IMR-90 (cell line): ENCODE results near the gene PIGA. TPM values are rescaled to one million over a fixed set of nuclear protein-coding genes. Genes with fewer than 3 reads are reported as not detected.

Source experiments
- ATAC-seq: fragments of 200-7000 bp; cut with Tn5 transposase; 2 replicates; pipeline ENCODE4 v1.9.1; 2020; ENCODE audit warnings: low read depth, mild to moderate bottlenecking, moderate library complexity
- BruUV-seq: library from RNA; stranded (reverse); fragments of 400-500 nt; replicated peaks from 2 replicates; lab custom pipeline; 2021; lab: Mats Ljungman, UMichigan
- CTCF ChIA-PET: fragments of 300-600 bp; formaldehyde crosslinking; extraction: SDS; loops from one replicate; lab custom pipeline; 2021; ENCODE audit warnings: antibody characterized with exemption; lab: Yijun Ruan, JAX
- POLR2A ChIA-PET: fragments of 300-600 bp; sonication (Branson Sonifier 250); formaldehyde crosslinking; loops from one replicate; lab custom pipeline; 2022; ENCODE audit warnings: antibody characterized with exemption; ENCODE audit not compliant: unreplicated experiment; lab: Charles Lee
- DNase-seq: peaks from one replicate; pipeline ENCODE4 v3.0.0; 2013
- H2AFZ ChIP-seq: replicated peaks from 2 replicates; pipeline ENCODE3; 2013; ENCODE audit warnings: low read length, mild to moderate bottlenecking; ENCODE audit not compliant: poor library complexity
- H2AK5ac ChIP-seq: 2 replicates; pipeline ENCODE4 v1.6.1; 2013; ENCODE audit warnings: low read depth, low read length, inconsistent platforms
- H2AK9ac ChIP-seq: replicated peaks from 2 replicates; pipeline ENCODE3; 2013; ENCODE audit warnings: mild to moderate bottlenecking, low read depth, low read length, moderate library complexity; ENCODE audit not compliant: poor library complexity
- H2BK120ac ChIP-seq: 2 replicates; pipeline ENCODE4 v1.6.1; 2013; ENCODE audit warnings: low read depth, low read length, inconsistent platforms
- H2BK15ac ChIP-seq: 3 replicates; pipeline ENCODE4 v1.6.1; 2013; ENCODE audit warnings: low read depth, low read length, inconsistent platforms
- H2BK20ac ChIP-seq: 2 replicates; pipeline ENCODE4 v1.6.1; 2013; ENCODE audit warnings: low read depth, mild to moderate bottlenecking, inconsistent platforms, low read length, moderate library complexity
- H2BK5ac ChIP-seq: 2 replicates; pipeline ENCODE4 v1.6.1; 2013; ENCODE audit warnings: mild to moderate bottlenecking, low read depth, low read length, inconsistent platforms; ENCODE audit not compliant: poor library complexity, severe bottlenecking
- H3K14ac ChIP-seq: replicated peaks from 2 replicates; pipeline ENCODE4 v1.6.1; 2013; ENCODE audit warnings: low read depth, low read length, inconsistent platforms
- H3K18ac ChIP-seq: 2 replicates; pipeline ENCODE4 v1.6.1; 2013; ENCODE audit warnings: low read depth, low read length, control low read depth
- H3K23ac ChIP-seq: 2 replicates; pipeline ENCODE4 v1.6.1; 2013; ENCODE audit warnings: low read depth, low read length, inconsistent platforms
- H3K27ac ChIP-seq: 2 replicates; pipeline ENCODE4 v1.5.1; 2013; ENCODE audit warnings: mild to moderate bottlenecking, control low read depth, low read length; ENCODE audit not compliant: insufficient read depth
- H3K27me3 ChIP-seq: 2 replicates; pipeline ENCODE4 v1.6.1; 2013; ENCODE audit warnings: low read length; ENCODE audit not compliant: control insufficient read depth, insufficient read depth
- H3K36me3 ChIP-seq: 2 replicates; pipeline ENCODE4 v1.6.1; 2013; ENCODE audit warnings: low read length, mixed read lengths; ENCODE audit not compliant: control insufficient read depth, insufficient read depth
- H3K4ac ChIP-seq: 2 replicates; pipeline ENCODE4 v1.6.1; 2013; ENCODE audit warnings: low read depth, low read length, inconsistent platforms
- H3K4me1 ChIP-seq: 2 replicates; pipeline ENCODE4 v1.6.1; 2013; ENCODE audit warnings: low read length, mixed read lengths; ENCODE audit not compliant: control insufficient read depth, insufficient read depth
- H3K4me2 ChIP-seq: 2 replicates; pipeline ENCODE4 v1.6.1; 2013; ENCODE audit warnings: low read depth, mild to moderate bottlenecking, control low read depth, low read length, moderate library complexity
- H3K4me3 ChIP-seq: 2 replicates; pipeline ENCODE4 v1.5.1; 2013; ENCODE audit warnings: low read depth, mild to moderate bottlenecking, control low read depth, low read length, moderate library complexity; ENCODE audit not compliant: insufficient read depth
- H3K56ac ChIP-seq: 2 replicates; pipeline ENCODE4 v1.6.1; 2013; ENCODE audit warnings: low read length, inconsistent platforms; ENCODE audit not compliant: insufficient read depth; ENCODE audit errors: extremely low read depth
- H3K79me1 ChIP-seq, 2 experiments: 2 replicates each; pipeline ENCODE4 v1.6.1; 2013; ENCODE audit warnings: low read length in 2 of 2, inconsistent platforms in 1 of 2, low read depth in 1 of 2
- H3K9ac ChIP-seq: 2 replicates; pipeline ENCODE4 v1.6.1; 2013; ENCODE audit warnings: low read depth, low read length, control low read depth
- H3K9me1 ChIP-seq: 2 replicates; pipeline ENCODE4 v1.6.1; 2013; ENCODE audit warnings: low read length, inconsistent platforms; ENCODE audit not compliant: insufficient read depth
- H3K9me3 ChIP-seq: 2 replicates; pipeline ENCODE4 v1.6.1; 2013; ENCODE audit warnings: low read length; ENCODE audit not compliant: control insufficient read depth, insufficient read depth
- H4K20me1 ChIP-seq: 2 replicates; pipeline ENCODE4 v1.6.1; 2013; ENCODE audit warnings: low read length, inconsistent platforms; ENCODE audit not compliant: insufficient read depth
- H4K5ac ChIP-seq: 2 replicates; pipeline ENCODE4 v1.6.1; 2013; ENCODE audit warnings: mild to moderate bottlenecking, low read depth, low read length, control low read depth
- H4K8ac ChIP-seq, 2 experiments: 2 replicates each; pipeline ENCODE4 v1.6.1; 2013; ENCODE audit warnings: low read depth in 2 of 2, low read length in 2 of 2, control low read depth in 1 of 2, inconsistent platforms in 1 of 2
- H4K91ac ChIP-seq: 2 replicates; pipeline ENCODE4 v1.6.1; 2013; ENCODE audit warnings: low read depth, low read length, inconsistent platforms; ENCODE audit not compliant: insufficient read depth
- CEBPB ChIP-seq: IDR thresholded peaks from 2 replicates; pipeline ENCODE4 v1.6.1; 2012; ENCODE audit warnings: low read depth, low read length, improper control_type of control experiment
- CHD1 ChIP-seq: IDR thresholded peaks from 2 replicates; pipeline ENCODE4 v1.6.1; 2012; ENCODE audit warnings: low read depth, low read length, improper control_type of control experiment
- MAFK ChIP-seq: IDR thresholded peaks from 2 replicates; pipeline ENCODE4 v1.6.1; 2012; ENCODE audit warnings: low read depth, low read length, improper control_type of control experiment
- MAZ ChIP-seq: IDR thresholded peaks from 2 replicates; pipeline ENCODE4 v1.6.1; 2012; ENCODE audit warnings: low read depth, mild to moderate bottlenecking, low read length, improper control_type of control experiment, moderate library complexity, borderline replicate concordance
- MXI1 ChIP-seq: IDR thresholded peaks from 2 replicates; pipeline ENCODE4 v1.6.1; 2012; ENCODE audit warnings: low read depth, mild to moderate bottlenecking, low read length, moderate library complexity, borderline replicate concordance
- NFE2L2 ChIP-seq: fragments of 150-350 bp; IDR thresholded peaks from 2 replicates; pipeline ENCODE4 v1.6.1; 2016; ENCODE audit warnings: low read depth, mild to moderate bottlenecking, low read length
- POLR2A ChIP-seq: IDR thresholded peaks from 2 replicates; pipeline ENCODE4 v1.6.1; 2012; ENCODE audit warnings: mild to moderate bottlenecking, low read depth, low read length
- RAD21 ChIP-seq: IDR thresholded peaks from 2 replicates; pipeline ENCODE4 v1.6.1; 2012; ENCODE audit warnings: low read length, improper control_type of control experiment
- RCOR1 ChIP-seq: IDR thresholded peaks from 2 replicates; pipeline ENCODE4 v1.6.1; 2012; ENCODE audit warnings: mild to moderate bottlenecking, low read length, improper control_type of control experiment; ENCODE audit not compliant: insufficient replicate concordance
- RFX5 ChIP-seq: IDR thresholded peaks from 2 replicates; pipeline ENCODE4 v1.8.0; 2012; ENCODE audit warnings: low read depth, mild to moderate bottlenecking, low read length, moderate library complexity
- SMC3 ChIP-seq: fragments of 150-350 bp; IDR thresholded peaks from 2 replicates; pipeline ENCODE4 v1.6.1; 2016; ENCODE audit warnings: low read depth, mild to moderate bottlenecking, antibody characterized with exemption, low read length, moderate library complexity
- WGBS, 2 experiments: methylation state at CpG; one replicate each; pipeline versions ENCODE4 v1.1.5 to v1.1.7; 2013; ENCODE audit warnings: missing lambda C conversion rate in 2 of 2; ENCODE audit not compliant: insufficient read length in 1 of 2; ENCODE audit errors: extremely low coverage in 2 of 2; 5-methylcytosine and 5-hydroxymethylcytosine counted together
- dilution Hi-C: fragments of 300-500 bp; cut with HindIII; formaldehyde crosslinking; loops from one replicate; pipeline ENCODE4 v1.14.3; 2018; ENCODE audit warnings: low sequenced_read_pairs; ENCODE audit not compliant: unreplicated experiment
- in situ Hi-C: fragments of 300-500 bp; cut with MboI; formaldehyde crosslinking; loops from 3 replicates; pipeline ENCODE4 v1.14.3; 2019; ENCODE audit warnings: low sequenced_read_pairs, inconsistent platforms, mixed read lengths
- intact Hi-C: fragments of 100-400 bp; cut with micrococcal nuclease; formaldehyde crosslinking; loops from 2 replicates; pipeline ENCODE4 v1.10.0; 2022
- polyA plus RNA-seq, 3 experiments: library from polyadenylated mRNA; depleted of rRNA; stranded (reverse); fragments of >200 nt; gene quantifications; 2 replicates each; pipeline ENCODE4 v1.2.3, GENCODE V29; 2012; ENCODE audit warnings: low replicate concordance in 1 of 3
- total RNA-seq: library from RNA; depleted of rRNA; stranded (reverse); fragments of >200 nt; gene quantifications from 2 replicates; pipeline ENCODE4 v1.2.3, GENCODE V29; 2012
- TF ChIP-seq, protein P1 (sequence below): fragments of 150-350 bp; IDR thresholded peaks from 2 replicates; pipeline ENCODE4 v1.6.1; 2016; ENCODE audit warnings: low read depth, mild to moderate bottlenecking, low read length, moderate library complexity, borderline replicate concordance
- TF ChIP-seq, protein P2 (sequence below): conservative IDR thresholded peaks from 2 replicates; pipeline ENCODE4 v1.5.1; 2012; ENCODE audit warnings: mild to moderate bottlenecking, low read depth, low read length, improper control_type of control experiment
- TF ChIP-seq, protein P3 (sequence below): fragments of 150-350 bp; IDR thresholded peaks from 2 replicates; pipeline ENCODE4 v1.6.1; 2017; ENCODE audit warnings: mild to moderate bottlenecking, antibody characterized with exemption, low read length, low read depth

Gene PIGA
- total and polyA plus RNA-seq, 2 of the 4 experiments (the other 2 are of a cell fraction) = 3.4 to 9.1 TPM

DNA sequence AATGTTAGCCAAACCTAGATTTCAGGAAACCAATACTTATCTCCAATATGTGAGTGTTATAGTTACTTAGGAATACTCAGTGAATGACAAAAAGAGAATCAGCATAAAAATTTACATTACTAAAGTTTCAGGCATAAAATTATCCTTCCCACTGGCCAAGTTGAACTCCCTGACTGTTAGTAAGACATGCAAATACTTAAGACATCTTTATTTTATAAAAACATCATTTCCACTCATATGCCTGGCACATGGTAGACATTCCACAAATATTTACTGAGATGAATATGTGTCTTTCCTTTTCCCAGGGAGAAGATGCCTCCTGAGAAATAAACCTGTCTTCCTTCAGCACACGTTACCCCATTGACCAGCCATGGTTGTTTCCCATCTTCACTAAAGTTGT lies 41.6 kb upstream of the PIGA start:
- H4K5ac ChIP-seq = no peak overlapping the region
- BruUV-seq = no TSS peak
- dilution Hi-C loops (no loop called here), intact Hi-C loops (no loop called here), in situ Hi-C loops (no loop called here)
- H3K4ac ChIP-seq = no peak overlapping the region
- no peak overlapping the region for H3K56ac ChIP-seq
- H3K14ac ChIP-seq = no peak overlapping the region
- no peak for TF ChIP-seq RAD21
- TF ChIP-seq, protein P1, sequence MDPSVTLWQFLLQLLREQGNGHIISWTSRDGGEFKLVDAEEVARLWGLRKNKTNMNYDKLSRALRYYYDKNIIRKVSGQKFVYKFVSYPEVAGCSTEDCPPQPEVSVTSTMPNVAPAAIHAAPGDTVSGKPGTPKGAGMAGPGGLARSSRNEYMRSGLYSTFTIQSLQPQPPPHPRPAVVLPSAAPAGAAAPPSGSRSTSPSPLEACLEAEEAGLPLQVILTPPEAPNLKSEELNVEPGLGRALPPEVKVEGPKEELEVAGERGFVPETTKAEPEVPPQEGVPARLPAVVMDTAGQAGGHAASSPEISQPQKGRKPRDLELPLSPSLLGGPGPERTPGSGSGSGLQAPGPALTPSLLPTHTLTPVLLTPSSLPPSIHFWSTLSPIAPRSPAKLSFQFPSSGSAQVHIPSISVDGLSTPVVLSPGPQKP = no peak
- no peak for TF ChIP-seq SMC3
- no peak for TF ChIP-seq MAFK
- TF ChIP-seq, protein P2, sequence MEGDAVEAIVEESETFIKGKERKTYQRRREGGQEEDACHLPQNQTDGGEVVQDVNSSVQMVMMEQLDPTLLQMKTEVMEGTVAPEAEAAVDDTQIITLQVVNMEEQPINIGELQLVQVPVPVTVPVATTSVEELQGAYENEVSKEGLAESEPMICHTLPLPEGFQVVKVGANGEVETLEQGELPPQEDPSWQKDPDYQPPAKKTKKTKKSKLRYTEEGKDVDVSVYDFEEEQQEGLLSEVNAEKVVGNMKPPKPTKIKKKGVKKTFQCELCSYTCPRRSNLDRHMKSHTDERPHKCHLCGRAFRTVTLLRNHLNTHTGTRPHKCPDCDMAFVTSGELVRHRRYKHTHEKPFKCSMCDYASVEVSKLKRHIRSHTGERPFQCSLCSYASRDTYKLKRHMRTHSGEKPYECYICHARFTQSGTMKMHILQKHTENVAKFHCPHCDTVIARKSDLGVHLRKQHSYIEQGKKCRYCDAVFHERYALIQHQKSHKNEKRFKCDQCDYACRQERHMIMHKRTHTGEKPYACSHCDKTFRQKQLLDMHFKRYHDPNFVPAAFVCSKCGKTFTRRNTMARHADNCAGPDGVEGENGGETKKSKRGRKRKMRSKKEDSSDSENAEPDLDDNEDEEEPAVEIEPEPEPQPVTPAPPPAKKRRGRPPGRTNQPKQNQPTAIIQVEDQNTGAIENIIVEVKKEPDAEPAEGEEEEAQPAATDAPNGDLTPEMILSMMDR = no peak
- TF ChIP-seq MXI1 = no peak
- TF ChIP-seq CEBPB = no peak
- no peak for TF ChIP-seq CHD1
- no peak for TF ChIP-seq POLR2A
- TF ChIP-seq NFE2L2 = no peak
- no peak for TF ChIP-seq RCOR1
- no peak for TF ChIP-seq RFX5
- TF ChIP-seq, protein P3, sequence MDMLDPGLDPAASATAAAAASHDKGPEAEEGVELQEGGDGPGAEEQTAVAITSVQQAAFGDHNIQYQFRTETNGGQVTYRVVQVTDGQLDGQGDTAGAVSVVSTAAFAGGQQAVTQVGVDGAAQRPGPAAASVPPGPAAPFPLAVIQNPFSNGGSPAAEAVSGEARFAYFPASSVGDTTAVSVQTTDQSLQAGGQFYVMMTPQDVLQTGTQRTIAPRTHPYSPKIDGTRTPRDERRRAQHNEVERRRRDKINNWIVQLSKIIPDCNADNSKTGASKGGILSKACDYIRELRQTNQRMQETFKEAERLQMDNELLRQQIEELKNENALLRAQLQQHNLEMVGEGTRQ = no peak
- TF ChIP-seq MAZ = no peak
- H3K4me3 ChIP-seq = no peak overlapping the region
- no peaks in the 10 kb centered on the region; the same call in 1 of the 2 replicates for H3K27me3 ChIP-seq
- no peaks in the 10 kb centered on the region for H3K79me1 ChIP-seq
- ChIA-PET CTCF (no interaction called here), POLR2A (no interaction called here)
- H3K36me3 ChIP-seq = no peaks in the 10 kb centered on the region
- no peak overlapping the region for H2AK5ac ChIP-seq
- H3K18ac ChIP-seq = no peak overlapping the region
- H4K8ac ChIP-seq = no peak overlapping the region
- no peak overlapping the region for H3K27ac ChIP-seq
- no peaks in the 10 kb centered on the region for H4K20me1 ChIP-seq
- H2BK20ac ChIP-seq = no peak overlapping the region
- H2BK120ac ChIP-seq = no peak overlapping the region
- peak; percentile 25 for DNase-seq
- no peaks in the 10 kb centered on the region for H3K9me1 ChIP-seq
- no CpG with 5 or more reads among the region's 1 CpG for WGBS, 2 experiments
- no peak overlapping the region for H2AFZ ChIP-seq
- H3K4me1 ChIP-seq = peaks cover 1% of the 10 kb centered on the region; the same call in 1 of the 2 replicates
- no peak overlapping the region for H2BK15ac ChIP-seq
- no peak overlapping the region for H4K91ac ChIP-seq
- no peak overlapping the region for H3K4me2 ChIP-seq
- H3K9me3 ChIP-seq = 0 out of 2 replicates have a peak, but pooled peaks cover 2% of the 10 kb centered on the region
- peak; percentile 64 for ATAC-seq
- no peak overlapping the region for H3K9ac ChIP-seq
- no peak overlapping the region for H3K23ac ChIP-seq
- H2AK9ac ChIP-seq = no peak overlapping the region
- H2BK5ac ChIP-seq = no peak overlapping the region
